GM23338 (cell line): ENCODE results near the gene DIAPH3. TPM values are rescaled to one million over a fixed set of nuclear protein-coding genes. Genes with fewer than 3 reads are reported as not detected.

Experiments
- ATAC-seq: fragments of 200-7000 bp; cut with Tn5 transposase; 3 replicates; pipeline ENCODE4 v1.9.1; 2020
- DNase-seq: peaks from one replicate; pipeline ENCODE4 v3.0.0-alpha.2; 2015; ENCODE audit warnings: low spot score
- H2AFZ ChIP-seq: fragments of 200-600 bp; sonication (generic); 2 replicates; pipeline ENCODE4 v1.8.0; 2016; ENCODE audit warnings: antibody characterized with exemption, mild to moderate bottlenecking, moderate library complexity
- H3F3A ChIP-seq: fragments of 200-600 bp; sonication (generic); replicated peaks from 2 replicates; pipeline ENCODE4 v1.8.0; 2017; ENCODE audit warnings: antibody characterized with exemption, mixed run types, low read depth
- H3K27ac ChIP-seq: fragments of 200-600 bp; sonication (generic); 2 replicates; pipeline ENCODE4 v1.6.1; 2016; ENCODE audit warnings: low read depth
- H3K27me3 ChIP-seq: fragments of 200-600 bp; sonication (generic); 2 replicates; pipeline ENCODE4 v1.8.0; 2016; ENCODE audit warnings: mild to moderate bottlenecking, mixed run types, moderate library complexity; ENCODE audit not compliant: insufficient read depth
- H3K36me3 ChIP-seq: fragments of 200-600 bp; sonication (generic); 2 replicates; pipeline ENCODE4 v1.8.0; 2016; ENCODE audit warnings: mild to moderate bottlenecking; ENCODE audit not compliant: insufficient read depth
- H3K4me1 ChIP-seq: fragments of 200-600 bp; sonication (generic); 2 replicates; pipeline ENCODE4 v1.8.0; 2016; ENCODE audit warnings: mild to moderate bottlenecking, moderate library complexity; ENCODE audit not compliant: insufficient read depth
- H3K4me2 ChIP-seq: fragments of 200-600 bp; sonication (generic); 2 replicates; pipeline ENCODE4 v1.7.1; 2017; ENCODE audit warnings: mixed run types
- H3K4me3 ChIP-seq: fragments of 200-600 bp; sonication (generic); 2 replicates; pipeline ENCODE4 v1.6.1; 2016; ENCODE audit warnings: mixed run types
- H3K79me2 ChIP-seq: fragments of 200-600 bp; sonication (generic); replicated peaks from 2 replicates; pipeline ENCODE4 v1.8.0; 2017; ENCODE audit warnings: mild to moderate bottlenecking; ENCODE audit not compliant: insufficient read depth
- H3K9me2 ChIP-seq: fragments of 200-600 bp; sonication (generic); 2 replicates; pipeline ENCODE4 v1.8.0; 2017; ENCODE audit not compliant: insufficient read depth
- H4K20me1 ChIP-seq: fragments of 200-600 bp; sonication (generic); replicated peaks from 2 replicates; pipeline ENCODE4 v1.8.0; 2017; ENCODE audit warnings: mild to moderate bottlenecking; ENCODE audit not compliant: insufficient read depth
- H3K27ac Mint-ChIP-seq: 2 replicates; pipeline ENCODE4 v1.8.0; 2020; ENCODE audit warnings: inconsistent platforms, mild to moderate bottlenecking, moderate library complexity, mixed read lengths
- H3K27me3 Mint-ChIP-seq: 3 replicates; pipeline ENCODE4 v1.8.0; 2022; ENCODE audit warnings: low read depth, mild to moderate bottlenecking, moderate library complexity, mixed read lengths, inconsistent platforms; ENCODE audit not compliant: insufficient read depth, poor library complexity
- H3K36me3 Mint-ChIP-seq: 3 replicates; pipeline ENCODE4 v1.8.0; 2021; ENCODE audit warnings: low read depth, mild to moderate bottlenecking, inconsistent platforms, moderate library complexity, mixed read lengths
- H3K4me1 Mint-ChIP-seq: 3 replicates; pipeline ENCODE4 v1.8.0; 2020; ENCODE audit warnings: mild to moderate bottlenecking, inconsistent platforms, mixed read lengths
- H3K4me3 Mint-ChIP-seq: 3 replicates; pipeline ENCODE4 v1.8.0; 2021; ENCODE audit warnings: moderate library complexity, mild to moderate bottlenecking, inconsistent platforms, mixed read lengths
- H3K9me3 Mint-ChIP-seq: 3 replicates; pipeline ENCODE4 v1.8.0; 2020; ENCODE audit warnings: moderate library complexity, mild to moderate bottlenecking, inconsistent platforms, mixed read lengths
- EZH2phosphoT487 ChIP-seq: fragments of 200-600 bp; sonication (generic); IDR thresholded peaks from one replicate; pipeline ENCODE4 v1.8.1; 2018; ENCODE audit warnings: antibody characterized with exemption; ENCODE audit not compliant: unreplicated experiment
- NANOG ChIP-seq: IDR thresholded peaks from 2 replicates; pipeline ENCODE4 v1.6.1; 2016; ENCODE audit warnings: antibody characterized with exemption, borderline replicate concordance
- POLR2AphosphoS5 ChIP-seq: IDR thresholded peaks from 2 replicates; pipeline ENCODE4 v1.6.1; 2016; ENCODE audit warnings: antibody characterized with exemption, low read depth
- REST ChIP-seq: IDR thresholded peaks from one replicate; pipeline ENCODE4 v1.6.1; 2018; ENCODE audit warnings: antibody characterized with exemption; ENCODE audit not compliant: unreplicated experiment
- STAT1 ChIP-seq: IDR thresholded peaks from one replicate; pipeline ENCODE4 v1.6.1; 2016; ENCODE audit warnings: antibody characterized with exemption; ENCODE audit not compliant: unreplicated experiment
- ZNF331 ChIP-seq: fragments of 250-450 bp; sonication (Bioruptor Pico); IDR thresholded peaks from 2 replicates; pipeline ENCODE4 v1.5.0; 2020; ENCODE audit warnings: low read depth, mild to moderate bottlenecking, moderate library complexity
- polyA plus RNA-seq: library from polyadenylated mRNA; unstranded; fragments of >200 nt; fragmentation: Nextera tagmentation; extraction: Ambion mirVana; gene quantifications from 2 replicates; pipeline ENCODE4 v1.2.1, GENCODE V29; 2016
- total RNA-seq: library from RNA; depleted of rRNA; stranded (reverse); fragments of >200 nt; shearing (Covaris generic); gene quantifications from 2 replicates; pipeline ENCODE4 v1.2.3, GENCODE V29; 2014
- TF ChIP-seq, protein P1 (sequence below): fragments of 250-450 bp; sonication (Bioruptor Pico); IDR thresholded peaks from 2 replicates; pipeline ENCODE4 v1.5.0; 2020; ENCODE audit warnings: mild to moderate bottlenecking, moderate library complexity

The DIAPH3 gene
- total and polyA plus RNA-seq, 2 experiments from 2014 or later = 23.4 to 30.2 TPM

DNA sequence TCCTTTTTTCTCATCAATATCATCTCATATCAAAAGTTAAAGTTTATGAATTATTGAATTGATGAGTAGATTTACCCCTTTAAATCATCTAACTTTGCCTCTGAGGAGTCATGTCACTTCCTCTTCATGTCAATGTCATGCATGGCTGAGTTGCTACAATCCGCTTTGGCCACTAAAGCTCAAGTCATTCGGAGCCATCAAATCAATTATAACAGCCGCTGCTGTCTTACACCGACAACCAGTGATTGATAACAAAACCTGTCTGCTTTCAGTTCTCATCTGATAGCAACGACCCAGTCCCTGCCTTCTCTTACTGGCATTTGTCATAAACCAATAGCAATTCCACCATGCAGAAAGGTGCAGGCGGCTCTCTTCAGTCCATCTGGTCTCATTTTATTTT is 429.3 kb downstream of the DIAPH3 start:
- H3K4me3 Mint-ChIP-seq = no peak overlapping the region
- no peaks in the 10 kb centered on the region for H3K9me3 Mint-ChIP-seq
- ATAC-seq (no peak), DNase-seq (no peak)
- Histone ChIP-seq H4K20me1 (no peaks in the 10 kb centered on the region), H3K4me2 (no peak overlapping the region), H3K27me3 (no peaks in the 10 kb centered on the region), H3K36me3 (no peaks in the 10 kb centered on the region), H3K9me2 (no peaks in the 10 kb centered on the region), H3K79me2 (no peaks in the 10 kb centered on the region), H3K4me1 (no peaks in the 10 kb centered on the region), H2AFZ (no peak overlapping the region), H3K4me3 (no peak overlapping the region), H3K27ac (no peak overlapping the region), H3F3A (no peaks in the 10 kb centered on the region)
- H3K27ac Mint-ChIP-seq = no peak overlapping the region
- H3K36me3 Mint-ChIP-seq = no peaks in the 10 kb centered on the region
- TF ChIP-seq POLR2AphosphoS5 = no peak
- TF ChIP-seq EZH2phosphoT487 = no peak
- no peak for TF ChIP-seq STAT1
- TF ChIP-seq NANOG = no peak
- TF ChIP-seq ZNF331 (CRISPR knock-in tag) = no peak
- TF ChIP-seq, protein P1, sequence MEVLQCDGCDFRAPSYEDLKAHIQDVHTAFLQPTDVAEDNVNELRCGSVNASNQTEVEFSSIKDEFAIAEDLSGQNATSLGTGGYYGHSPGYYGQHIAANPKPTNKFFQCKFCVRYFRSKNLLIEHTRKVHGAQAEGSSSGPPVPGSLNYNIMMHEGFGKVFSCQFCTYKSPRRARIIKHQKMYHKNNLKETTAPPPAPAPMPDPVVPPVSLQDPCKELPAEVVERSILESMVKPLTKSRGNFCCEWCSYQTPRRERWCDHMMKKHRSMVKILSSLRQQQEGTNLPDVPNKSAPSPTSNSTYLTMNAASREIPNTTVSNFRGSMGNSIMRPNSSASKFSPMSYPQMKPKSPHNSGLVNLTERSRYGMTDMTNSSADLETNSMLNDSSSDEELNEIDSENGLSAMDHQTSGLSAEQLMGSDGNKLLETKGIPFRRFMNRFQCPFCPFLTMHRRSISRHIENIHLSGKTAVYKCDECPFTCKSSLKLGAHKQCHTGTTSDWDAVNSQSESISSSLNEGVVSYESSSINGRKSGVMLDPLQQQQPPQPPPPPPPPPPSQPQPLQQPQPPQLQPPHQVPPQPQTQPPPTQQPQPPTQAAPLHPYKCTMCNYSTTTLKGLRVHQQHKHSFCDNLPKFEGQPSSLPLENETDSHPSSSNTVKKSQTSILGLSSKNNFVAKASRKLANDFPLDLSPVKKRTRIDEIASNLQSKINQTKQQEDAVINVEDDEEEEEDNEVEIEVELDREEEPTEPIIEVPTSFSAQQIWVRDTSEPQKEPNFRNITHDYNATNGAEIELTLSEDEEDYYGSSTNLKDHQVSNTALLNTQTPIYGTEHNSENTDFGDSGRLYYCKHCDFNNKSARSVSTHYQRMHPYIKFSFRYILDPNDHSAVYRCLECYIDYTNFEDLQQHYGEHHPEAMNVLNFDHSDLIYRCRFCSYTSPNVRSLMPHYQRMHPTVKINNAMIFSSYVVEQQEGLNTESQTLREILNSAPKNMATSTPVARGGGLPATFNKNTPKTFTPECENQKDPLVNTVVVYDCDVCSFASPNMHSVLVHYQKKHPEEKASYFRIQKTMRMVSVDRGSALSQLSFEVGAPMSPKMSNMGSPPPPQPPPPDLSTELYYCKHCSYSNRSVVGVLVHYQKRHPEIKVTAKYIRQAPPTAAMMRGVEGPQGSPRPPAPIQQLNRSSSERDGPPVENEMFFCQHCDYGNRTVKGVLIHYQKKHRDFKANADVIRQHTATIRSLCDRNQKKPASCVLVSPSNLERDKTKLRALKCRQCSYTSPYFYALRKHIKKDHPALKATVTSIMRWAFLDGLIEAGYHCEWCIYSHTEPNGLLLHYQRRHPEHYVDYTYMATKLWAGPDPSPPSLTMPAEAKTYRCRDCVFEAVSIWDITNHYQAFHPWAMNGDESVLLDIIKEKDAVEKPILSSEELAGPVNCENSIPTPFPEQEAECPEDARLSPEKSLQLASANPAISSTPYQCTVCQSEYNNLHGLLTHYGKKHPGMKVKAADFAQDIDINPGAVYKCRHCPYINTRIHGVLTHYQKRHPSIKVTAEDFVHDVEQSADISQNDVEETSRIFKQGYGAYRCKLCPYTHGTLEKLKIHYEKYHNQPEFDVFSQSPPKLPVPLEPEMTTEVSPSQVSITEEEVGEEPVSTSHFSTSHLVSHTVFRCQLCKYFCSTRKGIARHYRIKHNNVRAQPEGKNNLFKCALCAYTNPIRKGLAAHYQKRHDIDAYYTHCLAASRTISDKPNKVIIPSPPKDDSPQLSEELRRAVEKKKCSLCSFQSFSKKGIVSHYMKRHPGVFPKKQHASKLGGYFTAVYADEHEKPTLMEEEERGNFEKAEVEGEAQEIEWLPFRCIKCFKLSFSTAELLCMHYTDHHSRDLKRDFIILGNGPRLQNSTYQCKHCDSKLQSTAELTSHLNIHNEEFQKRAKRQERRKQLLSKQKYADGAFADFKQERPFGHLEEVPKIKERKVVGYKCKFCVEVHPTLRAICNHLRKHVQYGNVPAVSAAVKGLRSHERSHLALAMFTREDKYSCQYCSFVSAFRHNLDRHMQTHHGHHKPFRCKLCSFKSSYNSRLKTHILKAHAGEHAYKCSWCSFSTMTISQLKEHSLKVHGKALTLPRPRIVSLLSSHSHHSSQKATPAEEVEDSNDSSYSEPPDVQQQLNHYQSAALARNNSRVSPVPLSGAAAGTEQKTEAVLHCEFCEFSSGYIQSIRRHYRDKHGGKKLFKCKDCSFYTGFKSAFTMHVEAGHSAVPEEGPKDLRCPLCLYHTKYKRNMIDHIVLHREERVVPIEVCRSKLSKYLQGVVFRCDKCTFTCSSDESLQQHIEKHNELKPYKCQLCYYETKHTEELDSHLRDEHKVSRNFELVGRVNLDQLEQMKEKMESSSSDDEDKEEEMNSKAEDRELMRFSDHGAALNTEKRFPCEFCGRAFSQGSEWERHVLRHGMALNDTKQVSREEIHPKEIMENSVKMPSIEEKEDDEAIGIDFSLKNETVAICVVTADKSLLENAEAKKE (CRISPR knock-in tag) = no peak
- TF ChIP-seq REST = no peak
- H3K4me1 Mint-ChIP-seq = no peaks in the 10 kb centered on the region; the same call in 2 of the 3 replicates
- no peaks in the 10 kb centered on the region for H3K27me3 Mint-ChIP-seq
